Measurements from ENCODE around the gene MRM2. TPM values are rescaled to one million over a fixed set of nuclear protein-coding genes. Genes with fewer than 3 reads are reported as not detected.
"Not testable (repeated sequence)": the region's sequence is repeated elsewhere in the genome, so short reads cannot be mapped to it uniquely, and the experiment has no call there.

Gene MRM2
- total and polyA plus RNA-seq, 2 donors: 10.3 to 22.6 TPM

DNA sequence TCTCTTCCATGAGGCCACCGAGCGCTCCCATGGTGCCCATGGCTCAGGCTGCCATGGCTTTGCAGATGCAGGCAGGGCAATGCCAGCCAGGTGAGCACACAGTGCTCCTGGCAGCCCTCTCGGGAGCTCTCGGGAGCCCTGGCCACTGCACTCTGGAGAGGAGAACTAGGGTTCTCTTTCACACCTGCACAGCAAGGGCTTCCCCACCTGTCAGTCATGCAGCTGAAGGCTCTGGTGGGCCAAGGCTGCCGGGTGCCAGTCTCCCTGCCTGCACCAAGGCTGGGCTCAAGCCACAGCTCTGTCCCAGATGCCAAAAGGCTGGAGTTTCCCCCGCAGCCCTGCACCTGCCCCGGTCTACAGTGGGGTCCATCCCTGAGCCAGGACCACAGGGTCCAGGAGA, 32.7 kb upstream of the MRM2 start:
- WGBS: 95% methylated on average over 7 of the region's 7 CpGs

DNA sequence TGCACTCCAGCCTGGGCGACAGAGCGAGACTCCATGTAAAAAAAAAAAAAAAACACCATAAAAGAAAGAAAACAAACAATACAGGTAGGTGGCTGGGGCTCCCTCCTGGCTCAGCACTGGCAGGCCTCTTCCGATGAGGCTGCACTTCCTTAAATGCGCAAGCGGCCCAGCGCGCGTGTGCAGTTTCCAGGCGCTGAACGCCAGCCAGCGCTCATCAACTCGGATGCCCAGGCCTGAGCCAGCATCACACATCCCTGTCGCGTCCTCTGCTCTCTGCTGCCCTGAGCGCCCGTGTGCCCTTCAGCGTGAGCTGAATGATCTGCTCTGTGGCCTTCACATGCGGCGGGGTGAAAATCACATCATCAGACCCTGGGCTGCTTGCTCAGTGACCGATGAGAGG, 31.9 kb upstream of the MRM2 start:
- Histone ChIP-seq H3K4me1 (ENCODE audit: insufficient read depth) (no peaks in the 10 kb centered on the region), H3K27ac (ENCODE audit: low read depth) (no peak overlapping the region), H3K4me3 (ENCODE audit: low read depth, low read length) (no peak overlapping the region), H3K36me3 (ENCODE audit: insufficient read depth) (peaks cover 3% of the 10 kb centered on the region)
- DNase-seq (ENCODE audit: extremely low spot score): no peak
- 96% methylated on average over 20 of the region's 20 CpGs for WGBS

More for the DNA sequence above, 32.7 kb upstream of the MRM2 start:
- Histone ChIP-seq H3K4me3 (ENCODE audit: low read depth, low read length) (no peak overlapping the region), H3K27ac (ENCODE audit: low read depth) (no peak overlapping the region), H3K36me3 (ENCODE audit: insufficient read depth) (peaks cover 3% of the 10 kb centered on the region), H3K4me1 (ENCODE audit: insufficient read depth) (no peaks in the 10 kb centered on the region)
- no peak for DNase-seq (ENCODE audit: extremely low spot score)

- WGBS: 67% methylated on average over 9 of the region's 9 CpGs
Measured at GRCh38 chr7:2272031-2272430, 30.0 kb upstream of the MRM2 start.

GRCh38 chr7:2271273-2272026, 29.4 kb upstream of the MRM2 start:
- 78% methylated on average over 27 of the region's 27 CpGs for WGBS
- no peak overlapping the region for H3K4me3 ChIP-seq (ENCODE audit: low read depth, low read length)
- no peak for DNase-seq (ENCODE audit: extremely low spot score)
- no peak overlapping the region for H3K27ac ChIP-seq (ENCODE audit: low read depth)
- H3K4me1 ChIP-seq (ENCODE audit: insufficient read depth): no peaks in the 10 kb centered on the region
- H3K36me3 ChIP-seq (ENCODE audit: insufficient read depth): peaks cover 3% of the 10 kb centered on the region

More at GRCh38 chr7:2272031-2272430, 30.0 kb upstream of the MRM2 start:
- Histone ChIP-seq H3K4me3 (ENCODE audit: low read depth, low read length) (no peak overlapping the region), H3K27ac (ENCODE audit: low read depth) (no peak overlapping the region), H3K4me1 (ENCODE audit: insufficient read depth) (no peaks in the 10 kb centered on the region), H3K36me3 (ENCODE audit: insufficient read depth) (peaks cover 3% of the 10 kb centered on the region)
- no peak for DNase-seq (ENCODE audit: extremely low spot score)

DNA sequence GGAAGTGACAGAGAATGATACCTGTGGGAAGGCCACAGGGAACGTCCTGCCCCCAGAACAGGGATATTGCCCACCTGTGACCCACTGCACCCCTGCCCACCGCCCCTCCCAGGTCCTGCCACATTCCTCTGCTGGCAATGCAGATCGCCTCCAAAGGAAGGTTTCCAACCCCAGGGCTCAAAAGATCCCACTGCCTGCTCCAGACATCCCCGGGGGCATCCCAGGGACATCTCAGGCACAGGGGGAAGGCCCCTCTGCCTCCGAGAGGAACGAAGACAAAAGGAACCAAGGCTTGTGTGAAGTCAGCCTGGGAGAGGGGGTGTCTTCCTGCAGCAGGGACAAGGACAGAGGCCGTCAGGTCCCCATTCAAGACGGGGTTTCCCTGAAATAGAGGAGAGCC, 28.5 kb upstream of the MRM2 start:
- H3K36me3 ChIP-seq (ENCODE audit: insufficient read depth): peaks cover 3% of the 10 kb centered on the region
- no peaks in the 10 kb centered on the region for H3K4me1 ChIP-seq (ENCODE audit: insufficient read depth)
- H3K27ac ChIP-seq (ENCODE audit: low read depth): no peak overlapping the region
- 86% methylated on average over 8 of the region's 8 CpGs for WGBS
- no peak for DNase-seq (ENCODE audit: extremely low spot score)
- no peak overlapping the region for H3K4me3 ChIP-seq (ENCODE audit: low read depth, low read length)

- peaks cover 3% of the 10 kb centered on the region for H3K36me3 ChIP-seq (ENCODE audit: insufficient read depth)
- no peak overlapping the region for H3K27ac ChIP-seq (ENCODE audit: low read depth)
- no peak for DNase-seq (ENCODE audit: extremely low spot score)
- WGBS: 92% methylated on average over 10 of the region's 10 CpGs
- no peak overlapping the region for H3K4me3 ChIP-seq (ENCODE audit: low read depth, low read length)
- no peaks in the 10 kb centered on the region for H3K4me1 ChIP-seq (ENCODE audit: insufficient read depth)
Measured at GRCh38 chr7:2269991-2270460, 28.0 kb upstream of the MRM2 start.

DNA sequence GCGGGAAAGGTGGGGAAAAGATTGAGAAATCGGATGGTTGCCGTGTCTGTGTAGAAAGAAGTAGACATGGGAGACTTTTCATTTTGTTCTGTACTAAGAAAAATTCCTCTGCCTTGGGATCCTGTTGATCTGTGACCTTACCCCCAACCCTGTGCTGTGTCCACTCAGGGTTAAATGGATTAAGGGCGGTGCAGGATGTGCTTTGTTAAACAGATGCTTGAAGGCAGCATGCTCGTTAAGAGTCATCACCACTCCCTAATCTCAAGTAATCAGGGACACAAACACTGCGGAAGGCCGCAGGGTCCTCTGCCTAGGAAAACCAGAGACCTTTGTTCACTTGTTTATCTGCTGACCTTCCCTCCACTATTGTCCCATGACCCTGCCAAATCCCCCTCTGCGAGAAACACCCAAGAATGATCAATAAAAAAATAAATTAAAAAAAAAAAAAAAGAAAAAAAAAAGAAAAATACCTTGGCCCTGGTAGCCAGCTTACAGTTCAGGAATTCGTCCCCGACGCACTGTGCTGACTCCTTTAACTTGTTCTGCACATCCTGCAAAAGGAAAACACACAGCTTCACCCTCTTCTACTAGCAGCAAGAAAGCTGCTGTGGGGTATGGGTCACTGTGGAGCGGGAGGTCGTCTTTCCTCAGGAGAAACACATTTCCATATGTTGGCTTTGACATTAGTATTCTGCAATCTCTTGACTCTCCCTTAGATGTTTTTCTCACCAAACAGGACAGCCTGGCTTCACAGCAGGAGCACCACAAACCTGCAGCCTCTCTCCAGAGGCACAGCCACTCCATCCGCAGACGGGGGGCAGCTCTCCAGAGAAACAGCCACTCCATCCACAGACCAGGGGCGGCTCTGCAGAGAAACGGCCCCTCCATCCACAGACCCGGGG, 27.3 kb upstream of the MRM2 start:
- not testable (repeated sequence) for H3K27ac ChIP-seq (ENCODE audit: low read depth); H3K36me3 ChIP-seq (ENCODE audit: insufficient read depth); DNase-seq (ENCODE audit: extremely low spot score); H3K4me1 ChIP-seq (ENCODE audit: insufficient read depth); H3K4me3 ChIP-seq (ENCODE audit: low read depth, low read length)
- WGBS: 59% methylated on average over 13 of the region's 18 CpGs

GRCh38 chr7:2266911-2267310, 24.9 kb upstream of the MRM2 start:
- Histone ChIP-seq H3K4me1 (ENCODE audit: insufficient read depth) (no peaks in the 10 kb centered on the region), H3K27ac (ENCODE audit: low read depth) (no peak overlapping the region), H3K4me3 (ENCODE audit: low read depth, low read length) (no peak overlapping the region), H3K36me3 (ENCODE audit: insufficient read depth) (peaks cover 3% of the 10 kb centered on the region)
- WGBS: 71% methylated on average over 10 of the region's 10 CpGs
- DNase-seq (ENCODE audit: extremely low spot score): no peak

- no peak for DNase-seq (ENCODE audit: extremely low spot score)
- H3K4me3 ChIP-seq (ENCODE audit: low read depth, low read length): no peak overlapping the region
- H3K36me3 ChIP-seq (ENCODE audit: insufficient read depth): no peaks in the 10 kb centered on the region
- 97% methylated on average over 23 of the region's 23 CpGs for WGBS
- no peak overlapping the region for H3K27ac ChIP-seq (ENCODE audit: low read depth)
- H3K4me1 ChIP-seq (ENCODE audit: insufficient read depth): no peaks in the 10 kb centered on the region
Measured at GRCh38 chr7:2264158-2264557, 22.2 kb upstream of the MRM2 start.

- DNase-seq (ENCODE audit: extremely low spot score): no peak
- Histone ChIP-seq H3K4me1 (ENCODE audit: insufficient read depth) (no peaks in the 10 kb centered on the region), H3K4me3 (ENCODE audit: low read depth, low read length) (no peak overlapping the region), H3K36me3 (ENCODE audit: insufficient read depth) (no peaks in the 10 kb centered on the region), H3K27ac (ENCODE audit: low read depth) (no peak overlapping the region)
- 95% methylated on average over 18 of the region's 18 CpGs for WGBS
Measured at GRCh38 chr7:2263176-2263575, 21.2 kb upstream of the MRM2 start.

GRCh38 chr7:2261611-2262010, 19.6 kb upstream of the MRM2 start:
- Histone ChIP-seq H3K27ac (ENCODE audit: low read depth) (no peak overlapping the region), H3K4me3 (ENCODE audit: low read depth, low read length) (no peak overlapping the region), H3K4me1 (ENCODE audit: insufficient read depth) (no peaks in the 10 kb centered on the region), H3K36me3 (ENCODE audit: insufficient read depth) (no peaks in the 10 kb centered on the region)
- DNase-seq (ENCODE audit: extremely low spot score): no peak
- WGBS: 87% methylated on average over 14 of the region's 14 CpGs

- Histone ChIP-seq H3K36me3 (ENCODE audit: insufficient read depth) (no peaks in the 10 kb centered on the region), H3K4me1 (ENCODE audit: insufficient read depth) (no peaks in the 10 kb centered on the region), H3K27ac (ENCODE audit: low read depth) (no peak overlapping the region), H3K4me3 (ENCODE audit: low read depth, low read length) (no peak overlapping the region)
- DNase-seq (ENCODE audit: extremely low spot score): no peak
- WGBS: 91% methylated on average over 5 of the region's 5 CpGs
Measured at GRCh38 chr7:2260820-2261219, 18.8 kb upstream of the MRM2 start.

GRCh38 chr7:2259480-2259879, 17.5 kb upstream of the MRM2 start:
- H3K4me1 ChIP-seq (ENCODE audit: insufficient read depth): no peaks in the 10 kb centered on the region
- no peak overlapping the region for H3K27ac ChIP-seq (ENCODE audit: low read depth)
- WGBS: 89% methylated on average over 9 of the region's 9 CpGs
- H3K36me3 ChIP-seq (ENCODE audit: insufficient read depth): no peaks in the 10 kb centered on the region
- no peak for DNase-seq (ENCODE audit: extremely low spot score)
- no peak overlapping the region for H3K4me3 ChIP-seq (ENCODE audit: low read depth, low read length)

All from urinary bladder (tissue), 4 donors.